SU-DHL-6 (cell line): ENCODE measurements around the gene DNASE1L2.

Experiments used
- EZH2phosphoT487 ChIP-seq: fragments of 200-600 bp; sonication (generic), shearing (Covaris generic); conservative IDR thresholded peaks from 2 replicates; pipeline ENCODE4 v1.6.1; 2018; ENCODE audit warnings: mild to moderate bottlenecking, antibody characterized with exemption, low read length, moderate library complexity, mixed read lengths
- TF ChIP-seq, protein P1 (sequence below): fragments of 200-600 bp; sonication (generic); IDR thresholded peaks from one replicate; pipeline ENCODE4 v1.5.1; 2017; ENCODE audit warnings: antibody characterized with exemption, mild to moderate bottlenecking, low read length, moderate library complexity; ENCODE audit not compliant: insufficient read depth, poor library complexity, severe bottlenecking

DNA sequence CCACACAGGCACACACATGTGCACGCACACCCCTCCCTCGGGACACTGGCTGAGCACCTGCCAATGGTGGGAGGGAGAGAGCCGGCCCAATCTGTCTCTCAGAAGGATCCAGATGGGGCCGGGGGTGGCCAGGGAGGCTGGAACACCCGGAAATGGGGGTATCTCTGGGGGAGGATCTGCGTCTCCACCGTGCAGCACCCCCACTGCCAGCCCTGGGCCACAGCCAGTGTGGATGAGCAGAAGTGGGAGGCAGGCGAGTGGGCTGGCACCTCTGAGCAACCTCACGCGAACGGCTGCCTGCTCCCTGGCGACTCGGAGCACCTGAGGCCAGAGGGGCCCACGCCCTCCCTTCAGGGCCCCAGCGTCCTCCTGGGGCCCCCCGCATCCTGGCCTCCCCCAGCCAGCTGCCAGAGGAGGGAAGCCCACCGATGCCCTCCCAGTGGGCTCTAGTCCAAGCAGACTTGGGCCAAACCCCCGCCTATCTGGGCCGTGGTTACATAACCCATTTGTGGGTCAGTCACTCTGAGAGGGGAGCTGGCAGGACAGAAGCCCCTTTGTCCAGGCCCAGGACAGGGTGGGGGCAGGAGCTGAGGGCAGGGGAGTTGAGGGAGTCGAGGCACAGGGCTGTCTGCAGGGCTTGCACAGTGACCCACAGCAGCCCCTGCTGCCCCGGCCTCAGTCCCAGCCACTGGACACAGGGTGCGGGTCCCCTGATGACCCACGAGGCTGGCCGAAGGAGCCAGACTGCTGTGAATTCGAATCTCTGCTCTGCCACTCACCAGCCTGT, 45.4 kb upstream of the DNASE1L2 start:
- TF ChIP-seq, protein P1, sequence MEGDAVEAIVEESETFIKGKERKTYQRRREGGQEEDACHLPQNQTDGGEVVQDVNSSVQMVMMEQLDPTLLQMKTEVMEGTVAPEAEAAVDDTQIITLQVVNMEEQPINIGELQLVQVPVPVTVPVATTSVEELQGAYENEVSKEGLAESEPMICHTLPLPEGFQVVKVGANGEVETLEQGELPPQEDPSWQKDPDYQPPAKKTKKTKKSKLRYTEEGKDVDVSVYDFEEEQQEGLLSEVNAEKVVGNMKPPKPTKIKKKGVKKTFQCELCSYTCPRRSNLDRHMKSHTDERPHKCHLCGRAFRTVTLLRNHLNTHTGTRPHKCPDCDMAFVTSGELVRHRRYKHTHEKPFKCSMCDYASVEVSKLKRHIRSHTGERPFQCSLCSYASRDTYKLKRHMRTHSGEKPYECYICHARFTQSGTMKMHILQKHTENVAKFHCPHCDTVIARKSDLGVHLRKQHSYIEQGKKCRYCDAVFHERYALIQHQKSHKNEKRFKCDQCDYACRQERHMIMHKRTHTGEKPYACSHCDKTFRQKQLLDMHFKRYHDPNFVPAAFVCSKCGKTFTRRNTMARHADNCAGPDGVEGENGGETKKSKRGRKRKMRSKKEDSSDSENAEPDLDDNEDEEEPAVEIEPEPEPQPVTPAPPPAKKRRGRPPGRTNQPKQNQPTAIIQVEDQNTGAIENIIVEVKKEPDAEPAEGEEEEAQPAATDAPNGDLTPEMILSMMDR, result no peak
- no peak for TF ChIP-seq EZH2phosphoT487
